NCI-H345 treated with DMSO at 0.1 percent for 48 hours (cell line): ENCODE results near the gene STX10.

ENCODE experiments used
- DNase-seq: peaks from one replicate; lab custom pipeline; 2025; ENCODE audit not compliant: unreplicated experiment; lab: John Stamatoyannopoulos, UW

STX10 gene

GRCh38 chr19:13101590-13102415, 48.4 kb downstream of the STX10 start:
- DNase-seq: no peak

GRCh38 chr19:13100841-13101589, 49.2 kb downstream of the STX10 start:
- no peak for DNase-seq

- no peak for DNase-seq
Measured at GRCh38 chr19:13100031-13100588, 50.1 kb downstream of the STX10 start.

- no peak for DNase-seq
Measured at GRCh38 chr19:13099073-13099999, 50.8 kb downstream of the STX10 start.

GRCh38 chr19:13098277-13099072, 51.7 kb downstream of the STX10 start:
- DNase-seq: no peak

- no peak for DNase-seq
Measured at GRCh38 chr19:13097463-13098258, 52.5 kb downstream of the STX10 start.

- no peak for DNase-seq
Measured at GRCh38 chr19:13097033-13097462, 53.1 kb downstream of the STX10 start.

- DNase-seq: no peak
Measured at GRCh38 chr19:13095934-13096927, 53.9 kb downstream of the STX10 start.

- no peak for DNase-seq
Measured at GRCh38 chr19:13095393-13095784, 54.8 kb downstream of the STX10 start.

- no peak for DNase-seq
Measured at GRCh38 chr19:13094771-13095392, 55.3 kb downstream of the STX10 start.

GRCh38 chr19:13094106-13094504, 56.1 kb downstream of the STX10 start:
- no peak for DNase-seq
